Measurements from ENCODE around the gene MORN4. TPM values are rescaled to one million over a fixed set of nuclear protein-coding genes. Genes with fewer than 3 reads are reported as not detected.

Gene MORN4
- polyA plus RNA-seq, 1 of the 3 experiments (the other 2 are of a cell fraction): 31.4 TPM

- H3K27ac ChIP-seq (ENCODE audit: low read depth in 2 of 2, low read length in 1 of 2): no peak overlapping the region
- POLR2A ChIA-PET: no interaction called here
- DNase-seq: no peak
- no peaks in the 10 kb centered on the region for H3K79me2 ChIP-seq (ENCODE audit: insufficient read depth)
- H3K4me1 ChIP-seq (ENCODE audit: control insufficient read depth in 1 of 2, insufficient read depth in 2 of 2, low read depth in 1 of 2, low read length in 1 of 2): peaks cover 9 to 14% of the 10 kb centered on the region in 2 experiments; a peak in 3 of 4 replicates
- H3K4me3 ChIP-seq (ENCODE audit: low read depth in 2 of 2, low read length in 1 of 2): no peak overlapping the region
- H4K20me1 ChIP-seq (ENCODE audit: insufficient read depth): no peaks in the 10 kb centered on the region
- no peaks in the 10 kb centered on the region for H3K27me3 ChIP-seq (ENCODE audit: insufficient read depth)
- TF ChIP-seq MAX (IDR thresholded peaks at IDR 0.05; ENCODE audit: low read depth) (no peak), JUND (IDR thresholded peaks at IDR 0.05) (no peak), YY1 (IDR thresholded peaks at IDR 0.05; ENCODE audit: low read depth) (no peak), TAF1 (IDR thresholded peaks at IDR 0.05; ENCODE audit: borderline replicate concordance, low read depth, low read length) (no peak), CHD2 (IDR thresholded peaks at IDR 0.05; ENCODE audit: low read length, partially characterized antibody) (no peak), EZH2phosphoT487 (IDR thresholded peaks at IDR 0.05; ENCODE audit: borderline replicate concordance, low read depth) (no peak), REST (IDR thresholded peaks at IDR 0.05; ENCODE audit: low read depth, low read length) (no peak), ZBTB33 (IDR thresholded peaks at IDR 0.05; ENCODE audit: borderline replicate concordance, low read depth) (no peak), RFX5 (IDR thresholded peaks at IDR 0.05; ENCODE audit: low read length) (no peak), NFIC (IDR thresholded peaks at IDR 0.05; ENCODE audit: borderline replicate concordance) (no peak), MXI1 (IDR thresholded peaks at IDR 0.05; ENCODE audit: low read depth, low read length) (no peak), TEAD4 (IDR thresholded peaks at IDR 0.05; ENCODE audit: borderline replicate concordance, insufficient read depth) (no peak), IRF3 (IDR thresholded peaks at IDR 0.05; ENCODE audit: low read depth, low read length) (no peak), SIN3A (IDR thresholded peaks at IDR 0.05; ENCODE audit: borderline replicate concordance, low read depth, low read length) (no peak), RCOR1 (IDR thresholded peaks at IDR 0.05; ENCODE audit: low read length) (no peak), NRF1 (IDR thresholded peaks at IDR 0.05; ENCODE audit: low read depth, low read length) (no peak), FOXM1 (IDR thresholded peaks at IDR 0.05; ENCODE audit: low read depth) (no peak)
- WGBS (ENCODE audit: low lambda C conversion rate): 100% methylated on average over 1 of the region's 1 CpG
- H3F3A ChIP-seq (replicated peaks; ENCODE audit: insufficient read depth): peaks cover 19% of the 10 kb centered on the region
- no peaks in the 10 kb centered on the region for H3K36me3 ChIP-seq (replicated peaks in 1 of 2; ENCODE audit: control insufficient read depth in 1 of 2, insufficient read depth in 2 of 2, low read length in 1 of 2)
- CTCF ChIA-PET: interaction anchor here (1.0 to 1.8 kb wide), 4 partner anchors 9 to 28 kb away, joined by 3 to 9 read pairs (median 4); partner anchors contain the start of gene ANKRD2
- no peak overlapping the region for H3K4me2 ChIP-seq
- no peak overlapping the region for H3K9ac ChIP-seq
- no peaks in the 10 kb centered on the region for H3K9me2 ChIP-seq
- H2AFZ ChIP-seq (ENCODE audit: low read depth): no peak overlapping the region
- H3K9me3 ChIP-seq: no peaks in the 10 kb centered on the region
Measured at GRCh38 chr10:97600616-97601015, 32.7 kb downstream of the MORN4 start.
